GM19239 (cell line): ENCODE results near the gene TCTN1.
"Not testable (repeated sequence)": the region's sequence is repeated elsewhere in the genome, so short reads cannot be mapped to it uniquely, and the experiment has no call there.

Experiments
- DNase-seq: peaks from one replicate; pipeline ENCODE4 v3.0.0; 2011; ENCODE audit warnings: low spot score; ENCODE audit not compliant: insufficient read length
- FAIRE-seq: peaks from 2 replicates; lab custom pipeline; 2011; peaks lifted over from hg19 to GRCh38; lab: Jason Lieb, UNC

TCTN1 gene

DNA sequence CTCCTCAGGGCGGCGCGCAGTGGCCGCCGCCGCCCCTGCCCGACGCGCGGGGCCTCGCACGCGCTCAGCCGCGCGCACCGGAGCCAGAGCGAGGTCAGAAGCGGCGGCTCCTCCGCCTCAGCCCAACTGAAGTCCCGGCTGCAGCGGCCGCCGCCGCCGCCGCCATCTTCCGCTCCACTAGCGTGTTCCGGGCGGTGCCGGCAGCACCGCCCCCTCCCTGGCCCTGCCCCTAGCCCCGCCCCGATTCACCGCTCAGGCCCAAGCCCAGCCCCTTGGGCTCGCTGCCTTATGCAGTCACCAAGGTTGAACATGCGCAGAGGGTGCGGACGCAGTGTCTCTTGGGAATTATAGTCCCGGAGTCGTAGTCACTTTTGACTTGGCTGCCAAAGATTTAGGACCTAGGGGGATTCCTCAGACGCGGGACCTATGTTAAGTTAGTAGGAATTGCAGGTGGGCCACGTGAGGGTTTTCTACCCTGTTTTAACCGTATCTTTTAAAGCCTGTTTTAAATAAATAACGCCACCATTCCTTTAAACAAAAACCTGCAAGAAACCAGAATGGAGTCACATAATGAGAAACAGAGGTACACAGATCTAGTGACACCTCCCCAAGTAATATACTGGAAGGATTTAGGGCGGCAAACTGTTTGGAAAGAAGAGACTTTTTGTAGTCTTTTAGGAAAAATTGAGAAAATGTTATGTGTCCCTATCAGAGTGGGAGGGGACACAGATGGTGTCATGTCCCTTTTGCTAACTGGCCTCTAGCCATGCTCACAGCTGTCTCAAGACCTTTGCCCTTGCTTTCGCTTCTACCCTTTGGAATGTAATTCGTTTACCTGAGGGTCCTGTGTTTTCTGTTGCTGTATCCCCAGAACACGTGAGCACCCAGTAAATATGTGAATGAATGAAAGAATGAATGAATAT is 30.5 kb upstream of the TCTN1 start, which contains the start of gene PPTC7:
Gene PPTC7, minus strand, starts transcription at position 182 of the 923 bp plus-strand sequence. CDS start 287 bp downstream, outside the sequence.
- FAIRE-seq (peak; percentile 96), DNase-seq (peak; percentile 75)

DNA sequence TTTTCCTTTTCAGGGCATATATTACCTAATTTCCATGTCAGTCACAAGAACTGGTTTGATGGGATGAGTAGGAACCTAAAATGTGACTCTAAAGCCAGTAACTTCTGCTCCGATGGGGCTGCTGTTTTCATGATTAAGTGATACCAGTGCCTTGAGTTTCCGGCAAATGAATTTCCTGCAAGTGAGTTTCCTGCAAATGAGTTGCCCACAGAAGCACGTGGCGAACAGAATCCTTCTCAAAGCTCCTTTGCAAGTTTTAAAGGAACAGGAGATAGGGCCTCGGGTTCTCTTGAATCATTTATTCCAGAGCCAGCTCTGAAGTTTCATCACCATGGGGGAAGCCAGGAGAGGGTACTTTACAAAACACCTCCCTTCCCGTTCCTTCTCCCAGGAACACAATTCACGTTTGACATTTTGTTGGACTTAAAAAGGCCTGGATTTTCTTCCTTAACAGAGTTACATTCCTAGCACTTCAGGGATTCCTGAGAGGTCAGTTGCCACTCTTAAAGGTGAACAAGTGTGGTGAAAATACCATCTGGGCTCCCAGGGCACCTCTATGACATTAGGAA is 28.6 kb upstream of the TCTN1 start:
- FAIRE-seq, result no peak
- no peak for DNase-seq

- not testable (repeated sequence) for FAIRE-seq, DNase-seq
These were observed 26.8 kb upstream of the TCTN1 start for GRCh38 chr12:110587102-110587501.

DNA sequence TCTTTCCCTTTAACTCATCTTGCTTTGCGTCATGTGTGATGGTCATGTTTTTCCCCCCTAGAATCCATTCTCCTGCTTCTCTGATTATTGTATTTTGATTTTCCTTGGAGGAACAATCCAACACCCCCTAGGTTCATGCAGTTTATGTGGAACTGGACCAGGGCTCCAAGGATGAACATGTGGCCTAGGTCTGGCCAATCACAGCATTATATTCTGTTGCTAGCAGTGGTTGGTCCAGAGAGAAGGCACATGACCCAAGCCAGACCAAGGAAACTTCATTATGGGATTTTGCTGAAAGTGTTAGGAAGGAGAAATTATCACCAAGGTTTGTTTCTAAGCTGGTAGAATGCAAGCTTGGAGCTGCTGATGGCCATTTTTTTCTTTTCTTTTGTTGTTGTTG is 23.9 kb upstream of the TCTN1 start:
- FAIRE-seq (no peak), DNase-seq (no peak)

GRCh38 chr12:110590806-110591326 is 23.1 kb upstream of the TCTN1 start:
- DNase-seq (peak; percentile 44), FAIRE-seq (peak; percentile 92)

DNA sequence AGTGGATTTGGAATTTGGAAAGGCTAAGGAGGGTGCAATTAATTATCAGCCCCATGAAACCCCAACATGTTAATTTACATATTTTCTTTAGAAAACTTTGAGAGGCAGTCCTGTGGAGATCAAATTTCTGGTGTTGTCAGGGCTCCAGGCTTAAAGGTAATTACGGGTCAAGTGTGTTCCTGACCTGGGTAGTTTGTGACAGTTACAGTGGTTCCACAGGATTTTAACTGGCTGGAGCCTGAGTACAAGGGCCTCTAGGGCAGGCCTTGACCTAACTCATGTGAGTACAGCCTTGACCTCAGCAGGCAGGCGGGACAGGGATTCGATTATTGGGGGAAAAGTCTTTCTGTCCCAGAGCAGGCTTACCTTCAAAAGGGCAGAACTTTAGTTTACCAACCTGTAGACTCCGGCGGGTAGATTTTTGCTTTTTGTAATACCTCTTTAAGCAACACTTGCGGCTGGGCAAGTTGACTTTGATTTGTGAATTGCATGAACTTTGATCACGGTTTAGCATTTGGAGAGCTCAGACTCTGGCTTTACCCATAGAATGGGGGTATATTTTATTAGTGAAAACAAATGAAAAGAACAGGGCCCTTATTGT is 22.4 kb upstream of the TCTN1 start:
- peak; percentile 72 for FAIRE-seq
- DNase-seq, result no peak

DNA sequence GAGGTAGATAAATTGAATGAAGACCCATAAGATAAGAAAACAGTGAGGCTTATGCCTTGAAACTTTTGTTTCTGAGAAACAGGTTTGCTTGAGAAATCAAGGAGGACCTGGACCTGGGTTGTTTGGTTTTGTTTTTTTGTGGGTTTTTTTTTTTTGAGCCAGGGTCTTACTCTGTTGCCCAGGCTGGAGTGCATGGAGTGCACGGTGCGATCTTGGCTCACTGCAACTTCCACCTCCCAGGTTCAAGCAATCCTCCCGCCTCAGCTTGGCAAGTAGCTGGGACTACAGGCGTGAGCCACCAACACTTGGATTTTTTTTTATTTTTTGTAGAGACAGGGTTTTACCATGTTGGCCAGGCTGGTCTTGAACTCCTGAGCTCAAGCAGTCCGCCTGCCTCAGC is 21.9 kb upstream of the TCTN1 start:
- no peak for DNase-seq
- FAIRE-seq, result no peak

GRCh38 chr12:110592919-110593318 is 21.0 kb upstream of the TCTN1 start:
- not testable (repeated sequence) for DNase-seq, FAIRE-seq

DNA sequence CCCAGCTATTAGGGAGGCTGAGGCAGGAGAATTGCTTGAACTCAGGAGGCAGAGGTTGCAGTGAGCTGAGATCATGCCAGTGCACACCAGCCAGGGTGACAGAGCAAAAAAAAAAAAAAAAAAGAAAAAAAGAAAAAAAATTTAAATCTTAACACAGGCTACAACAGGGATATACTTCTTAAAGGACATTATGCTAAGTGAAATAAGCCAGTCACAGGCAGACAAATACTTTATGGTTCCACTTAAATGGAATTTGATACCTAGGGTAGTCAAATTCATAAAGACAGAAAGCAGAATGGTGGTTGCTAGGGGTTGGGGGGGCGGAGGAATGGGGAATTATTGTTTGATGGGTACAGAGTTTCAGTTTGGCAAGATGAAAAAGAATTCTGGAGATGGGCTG is 16.0 kb upstream of the TCTN1 start:
- no peak for DNase-seq
- no peak for FAIRE-seq

DNA sequence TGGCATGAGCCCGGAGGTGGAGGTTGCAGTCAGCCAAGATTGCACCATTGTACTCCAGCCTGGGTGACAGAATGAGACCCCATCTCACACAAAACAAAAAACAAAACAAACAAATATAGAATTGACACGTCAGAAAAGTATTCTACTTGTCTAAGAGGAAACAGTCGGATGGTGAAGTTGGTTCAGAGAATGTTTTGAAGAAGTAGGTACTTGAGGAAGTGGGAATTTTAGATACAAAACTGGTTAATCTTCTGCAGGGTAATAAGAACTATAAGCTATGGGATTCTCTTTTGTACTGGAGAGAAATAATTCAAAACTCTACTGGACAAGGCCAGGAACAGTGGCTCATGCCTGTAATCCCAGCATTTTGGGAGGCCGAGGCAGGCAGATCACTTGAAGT is 14.6 kb upstream of the TCTN1 start:
- FAIRE-seq, result no peak

GRCh38 chr12:110600254-110600653 is 13.7 kb upstream of the TCTN1 start:
- DNase-seq, result no peak
- peak; percentile 80 for FAIRE-seq

More for the DNA sequence above, 14.6 kb upstream of the TCTN1 start:
- no peak for DNase-seq

DNA sequence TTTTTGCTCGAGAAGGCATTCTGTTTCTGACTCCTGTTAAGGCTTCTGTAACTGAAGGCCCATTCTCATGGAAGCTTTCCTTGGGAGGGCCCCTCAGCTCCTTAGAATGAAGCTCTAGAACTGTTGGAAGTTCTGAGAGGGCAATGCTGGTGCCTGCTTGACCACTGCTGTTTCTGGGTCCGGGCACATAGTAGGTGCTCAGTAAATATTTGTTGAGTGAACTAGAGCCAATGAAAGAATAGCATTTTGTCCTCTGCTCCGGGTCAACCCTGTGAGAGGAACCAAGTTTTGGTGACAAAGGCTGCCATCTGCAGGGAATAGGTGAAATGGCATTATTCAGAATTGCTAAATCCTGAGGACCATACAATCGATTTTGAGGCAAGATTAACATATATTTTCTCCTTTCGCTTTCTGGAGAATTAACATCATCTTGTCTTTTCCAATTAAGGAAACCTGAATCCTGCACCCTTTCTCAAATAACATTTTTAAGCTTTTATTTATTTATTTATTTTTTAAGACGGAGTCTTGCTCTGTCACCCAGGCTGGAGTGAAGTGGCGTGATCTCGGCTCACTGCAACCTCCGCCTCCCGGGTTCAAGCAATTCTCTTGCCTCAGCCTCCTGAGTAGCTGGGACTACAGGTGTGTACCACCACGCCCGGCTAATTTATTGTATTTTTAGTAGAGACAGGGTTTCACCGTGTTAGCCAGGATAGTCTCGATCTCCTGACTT is 11.7 kb upstream of the TCTN1 start:
- peak; percentile 97 for FAIRE-seq
- not testable (repeated sequence) for DNase-seq

- no peak for DNase-seq
- FAIRE-seq, result no peak
These were observed 7.7 kb upstream of the TCTN1 start for GRCh38 chr12:110606253-110606611.

DNA sequence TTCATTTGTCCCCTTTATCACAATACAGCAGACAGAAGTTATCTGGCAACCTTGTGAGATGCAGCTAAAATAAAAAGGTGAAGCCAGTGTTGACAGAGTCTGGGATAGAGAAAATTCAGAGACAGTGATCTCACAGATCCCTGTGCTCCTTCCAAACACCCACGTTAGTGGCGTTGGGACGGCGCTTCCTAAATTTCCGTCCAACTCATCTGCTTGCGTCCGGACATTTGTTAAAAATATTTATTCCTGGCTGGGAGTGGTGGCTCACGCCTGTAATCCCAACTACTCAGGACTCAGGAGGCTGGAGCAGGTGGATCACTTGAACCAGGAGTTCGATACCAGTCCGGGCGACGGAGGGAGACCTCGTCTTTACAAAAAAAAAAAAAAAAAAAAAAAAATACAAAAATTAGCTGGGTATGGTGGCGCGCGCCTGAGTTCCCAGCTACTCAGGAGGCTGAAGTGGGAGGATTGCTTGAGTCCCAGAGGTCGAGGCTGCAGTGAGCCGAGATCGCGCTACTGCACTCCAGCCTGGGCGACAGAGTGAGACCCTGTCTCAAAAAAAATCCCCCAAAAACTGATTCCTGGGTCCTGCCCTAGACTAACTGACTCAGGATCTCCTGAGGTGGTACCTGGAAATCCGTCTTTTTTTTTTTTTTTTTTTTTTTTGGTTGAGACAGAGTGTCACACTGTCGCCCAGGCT is 708 bp upstream of the TCTN1 start:
- FAIRE-seq (no peak), DNase-seq (no peak)

- FAIRE-seq, result no peak
These were observed 1.2 kb downstream of the TCTN1 start for GRCh38 chr12:110615171-110615570.

DNA sequence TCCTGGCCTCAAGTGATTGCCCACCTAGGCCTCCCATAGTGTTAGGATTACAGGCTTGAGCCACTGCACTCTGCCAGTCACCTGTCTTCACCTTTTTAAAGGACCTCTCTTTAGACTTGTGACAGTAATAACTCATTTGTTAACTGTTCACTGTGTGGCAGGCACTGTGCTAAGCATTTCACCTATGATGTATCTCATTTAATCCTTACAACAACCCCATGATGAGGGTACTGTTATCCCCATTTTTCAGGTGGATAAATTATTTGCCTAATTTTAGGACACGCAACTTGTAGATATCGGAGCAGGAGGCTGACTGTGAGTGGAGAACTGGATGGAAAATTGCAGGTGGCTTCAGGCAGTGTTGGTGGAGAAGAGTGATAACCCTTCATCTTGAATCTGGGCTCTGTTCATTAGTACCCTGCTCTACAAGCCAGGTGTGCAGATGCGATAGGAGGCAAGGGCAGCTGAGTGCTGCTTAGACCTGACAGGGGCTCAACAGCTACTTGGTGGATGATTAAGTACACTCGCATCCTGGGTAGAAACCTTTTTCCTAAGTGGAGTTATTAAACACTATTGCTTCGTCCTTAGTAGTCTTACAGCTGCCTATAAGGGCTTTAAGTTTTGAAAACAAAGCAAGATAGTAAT is 2.7 kb downstream of the TCTN1 start:
- DNase-seq (no peak), FAIRE-seq (no peak)

More at GRCh38 chr12:110615171-110615570, 1.2 kb downstream of the TCTN1 start:
- no peak for DNase-seq

- FAIRE-seq (peak; percentile 96), DNase-seq (no peak)
These were observed 5.6 kb downstream of the TCTN1 start for GRCh38 chr12:110619534-110619953.

GRCh38 chr12:110622582-110622981 is 8.7 kb downstream of the TCTN1 start:
- DNase-seq (no peak), FAIRE-seq (no peak)
